Thoracic aorta (tissue), 2 donors: ENCODE data around the gene C2orf76. TPM values are rescaled to one million over a fixed set of nuclear protein-coding genes. Genes with fewer than 3 reads are reported as not detected.

Experiments used
- ATAC-seq: fragments of 150-250 bp; one replicate; pipeline ENCODE4 v1.8.0; 2017; ENCODE audit warnings: low read depth; ENCODE audit not compliant: insufficient number of reproducible peaks, low FRiP score
- DNase-seq: peaks from one replicate; pipeline ENCODE4 v3.0.0-alpha.2; 2020; ENCODE audit warnings: low spot score
- H3K27ac ChIP-seq, 2 donors: fragments of 200-600 bp; sonication (generic); 1 replicate in 1 of 2; 2 replicates in 1 of 2; pipeline ENCODE4 v1.5.1; 2016; ENCODE audit warnings: mild to moderate bottlenecking in 2 of 2, moderate library complexity in 2 of 2
- H3K27me3 ChIP-seq: fragments of 200-600 bp; sonication (generic); replicated peaks from 2 replicates; pipeline ENCODE4 v1.6.0; 2016; ENCODE audit warnings: mild to moderate bottlenecking; ENCODE audit not compliant: insufficient read depth
- H3K36me3 ChIP-seq: fragments of 200-600 bp; sonication (generic); one replicate; pipeline ENCODE4 v1.5.1; 2016
- H3K4me1 ChIP-seq, 2 donors: fragments of 200-600 bp; sonication (generic); 1 replicate in 1 of 2; 2 replicates in 1 of 2; pipeline versions ENCODE4 v1.5.1 to v1.6.0; 2016; ENCODE audit warnings: low read depth in 2 of 2, mild to moderate bottlenecking in 1 of 2; ENCODE audit not compliant: control insufficient read depth in 1 of 2
- H3K4me3 ChIP-seq: fragments of 200-600 bp; sonication (generic); 2 replicates; pipeline ENCODE4 v1.5.1; 2016; ENCODE audit warnings: mild to moderate bottlenecking
- H3K9me3 ChIP-seq: fragments of 200-600 bp; sonication (generic); 2 replicates; pipeline ENCODE4 v1.5.1; 2016
- total RNA-seq, 2 donors: library from RNA; depleted of rRNA; stranded (reverse); fragments of >200 nt; gene quantifications; one replicate each; pipeline versions ENCODE4 v1.1.0 to v1.2.3, GENCODE V29; 2016
- TF ChIP-seq, protein P1 (sequence below): fragments of 200-600 bp; sonication (generic); IDR thresholded peaks from one replicate; pipeline ENCODE4 v1.5.1; 2019; ENCODE audit warnings: antibody characterized with exemption

Gene C2orf76
- total RNA-seq = 1 to 10 TPM; 2.2 to 6.5 TPM

DNA sequence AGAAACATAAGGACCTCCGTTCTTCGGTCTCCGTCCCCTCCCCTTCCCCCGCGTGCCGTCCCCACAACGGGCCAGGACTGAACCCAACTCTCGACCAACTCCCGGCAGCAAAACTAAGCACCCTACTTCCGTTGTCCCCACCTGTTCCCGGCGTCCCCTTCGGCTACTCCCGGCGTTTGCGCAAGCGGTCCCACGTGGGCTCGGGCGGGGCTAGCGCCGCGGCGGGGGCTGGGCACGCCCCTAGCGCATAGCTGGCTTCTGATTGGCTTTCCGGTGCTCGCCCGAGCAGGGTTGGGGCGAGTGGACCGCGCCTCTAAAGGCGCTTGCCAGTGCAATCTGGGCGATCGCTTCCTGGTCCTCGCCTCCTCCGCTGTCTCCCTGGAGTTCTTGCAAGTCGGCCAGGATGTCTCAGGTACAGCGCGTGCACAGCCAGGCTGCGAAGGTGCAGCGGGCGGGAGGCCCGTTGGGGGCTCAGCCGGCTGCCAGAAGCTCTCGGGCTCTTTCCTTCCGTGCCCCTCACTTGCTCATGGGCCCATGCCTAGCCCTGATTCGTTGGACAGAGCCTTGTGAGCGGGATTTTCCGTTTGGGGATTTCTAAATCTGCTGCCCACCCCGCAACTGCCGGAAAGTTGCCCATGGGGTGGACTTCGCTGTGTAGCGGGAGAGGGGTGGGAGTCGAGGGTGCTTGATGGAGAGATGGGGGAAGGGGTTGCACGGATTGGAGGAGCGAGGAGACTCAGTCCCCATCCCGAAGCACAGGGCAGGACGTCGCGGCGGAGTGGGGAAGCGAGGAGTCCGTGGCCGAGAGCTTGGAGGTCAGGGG is at the start of gene C2orf76, which contains the start of gene DBI:
C2orf76 (minus strand) TSS at position 186 of the 823 bp plus-strand sequence. CDS start 26,875 bp downstream, outside the sequence.
DBI (plus strand) TSS at position 329 of the 823 bp plus-strand sequence; CDS start at position 404, 75 bp downstream.
- peak within 1 kb of the TSS; percentile 90 for H3K4me3 ChIP-seq
- H3K27ac ChIP-seq = peak within 1 kb of the TSS; percentile 71 to 87
- TF ChIP-seq, protein P1, sequence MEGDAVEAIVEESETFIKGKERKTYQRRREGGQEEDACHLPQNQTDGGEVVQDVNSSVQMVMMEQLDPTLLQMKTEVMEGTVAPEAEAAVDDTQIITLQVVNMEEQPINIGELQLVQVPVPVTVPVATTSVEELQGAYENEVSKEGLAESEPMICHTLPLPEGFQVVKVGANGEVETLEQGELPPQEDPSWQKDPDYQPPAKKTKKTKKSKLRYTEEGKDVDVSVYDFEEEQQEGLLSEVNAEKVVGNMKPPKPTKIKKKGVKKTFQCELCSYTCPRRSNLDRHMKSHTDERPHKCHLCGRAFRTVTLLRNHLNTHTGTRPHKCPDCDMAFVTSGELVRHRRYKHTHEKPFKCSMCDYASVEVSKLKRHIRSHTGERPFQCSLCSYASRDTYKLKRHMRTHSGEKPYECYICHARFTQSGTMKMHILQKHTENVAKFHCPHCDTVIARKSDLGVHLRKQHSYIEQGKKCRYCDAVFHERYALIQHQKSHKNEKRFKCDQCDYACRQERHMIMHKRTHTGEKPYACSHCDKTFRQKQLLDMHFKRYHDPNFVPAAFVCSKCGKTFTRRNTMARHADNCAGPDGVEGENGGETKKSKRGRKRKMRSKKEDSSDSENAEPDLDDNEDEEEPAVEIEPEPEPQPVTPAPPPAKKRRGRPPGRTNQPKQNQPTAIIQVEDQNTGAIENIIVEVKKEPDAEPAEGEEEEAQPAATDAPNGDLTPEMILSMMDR = no peak
- H3K4me1 ChIP-seq = peaks cover 21 to 22% of the 10 kb centered on the region in 2 donors
- no peaks in the 10 kb centered on the region for H3K27me3 ChIP-seq
- H3K9me3 ChIP-seq = no peaks in the 10 kb centered on the region
- DNase-seq = peak; percentile 68
- H3K36me3 ChIP-seq = peaks cover 29% of the 10 kb centered on the region
- ATAC-seq = peak; percentile 99

DNA sequence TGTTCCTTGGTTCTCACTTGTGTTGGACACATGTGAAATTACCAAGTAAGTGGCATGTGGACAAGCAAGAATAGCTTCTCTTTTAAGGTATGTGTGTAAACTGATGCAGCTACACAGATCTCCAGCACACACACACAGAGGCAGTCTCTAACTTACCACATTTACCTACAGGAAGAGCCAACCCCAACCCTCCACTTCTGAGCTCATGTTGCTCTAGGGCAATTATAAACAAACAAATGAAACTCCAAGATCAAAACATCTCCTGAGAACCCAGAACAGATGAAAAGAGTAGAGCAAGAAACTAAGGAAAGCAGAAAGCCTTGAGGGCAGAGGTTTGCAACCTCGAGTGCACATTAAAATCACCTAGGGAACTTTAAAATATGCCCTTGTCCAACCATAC is 49.0 kb upstream of the C2orf76 start:
- DNase-seq (no peak), ATAC-seq (no peak)
- Histone ChIP-seq H3K4me1 (no peaks in the 10 kb centered on the region), H3K27ac (no peak overlapping the region), H3K9me3 (no peaks in the 10 kb centered on the region), H3K27me3 (no peaks in the 10 kb centered on the region), H3K36me3 (no peaks in the 10 kb centered on the region), H3K4me3 (no peak overlapping the region)
- TF ChIP-seq, protein P1 = no peak

DNA sequence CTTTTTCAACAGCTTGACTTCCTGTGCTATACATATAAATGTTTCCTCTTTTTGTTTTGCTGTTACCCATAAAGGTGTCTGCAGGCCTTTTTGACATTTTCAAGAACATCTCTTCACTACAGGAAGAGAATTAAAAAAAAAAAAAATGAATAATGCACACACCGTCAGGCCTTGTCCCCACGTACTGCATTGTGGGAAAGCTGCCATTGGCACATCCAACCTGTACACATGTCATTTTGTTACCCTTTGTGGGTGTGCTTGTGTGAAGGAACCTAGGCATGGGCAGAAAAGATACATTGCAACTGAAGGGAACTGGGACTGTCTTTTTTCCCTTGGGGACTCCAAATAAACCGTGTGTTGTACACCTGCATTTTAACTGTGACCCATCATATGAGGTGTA is 48.3 kb upstream of the C2orf76 start:
- no peak for ATAC-seq
- DNase-seq = no peak
- no peaks in the 10 kb centered on the region for H3K4me1 ChIP-seq
- no peaks in the 10 kb centered on the region for H3K36me3 ChIP-seq
- TF ChIP-seq, protein P1 = no peak
- no peak overlapping the region for H3K27ac ChIP-seq
- no peaks in the 10 kb centered on the region for H3K9me3 ChIP-seq
- H3K27me3 ChIP-seq = no peaks in the 10 kb centered on the region
- no peak overlapping the region for H3K4me3 ChIP-seq

DNA sequence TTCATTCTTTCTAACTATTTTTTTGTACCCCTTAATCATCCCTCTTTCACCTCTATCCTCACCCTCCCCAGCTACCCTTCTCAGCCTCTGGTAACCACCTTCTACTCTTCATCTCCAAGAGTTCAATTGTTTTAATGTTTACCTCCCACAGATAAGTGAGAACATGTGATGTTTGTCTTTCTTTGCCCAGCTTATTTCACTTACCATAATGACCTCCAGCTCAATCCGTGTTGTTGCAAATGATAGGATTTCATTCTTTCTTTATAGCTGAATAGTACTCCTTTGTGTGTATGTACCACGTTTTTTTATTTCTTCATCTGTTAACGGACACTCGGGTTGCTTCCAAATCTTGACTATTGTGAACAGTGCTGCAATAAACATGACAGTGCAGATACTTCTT is 42.9 kb upstream of the C2orf76 start:
- H3K36me3 ChIP-seq = no peaks in the 10 kb centered on the region
- DNase-seq = no peak
- TF ChIP-seq, protein P1 = no peak
- no peaks in the 10 kb centered on the region for H3K27me3 ChIP-seq
- no peak overlapping the region for H3K27ac ChIP-seq
- ATAC-seq = no peak
- H3K9me3 ChIP-seq = no peaks in the 10 kb centered on the region
- no peak overlapping the region for H3K4me3 ChIP-seq
- no peaks in the 10 kb centered on the region for H3K4me1 ChIP-seq

DNA sequence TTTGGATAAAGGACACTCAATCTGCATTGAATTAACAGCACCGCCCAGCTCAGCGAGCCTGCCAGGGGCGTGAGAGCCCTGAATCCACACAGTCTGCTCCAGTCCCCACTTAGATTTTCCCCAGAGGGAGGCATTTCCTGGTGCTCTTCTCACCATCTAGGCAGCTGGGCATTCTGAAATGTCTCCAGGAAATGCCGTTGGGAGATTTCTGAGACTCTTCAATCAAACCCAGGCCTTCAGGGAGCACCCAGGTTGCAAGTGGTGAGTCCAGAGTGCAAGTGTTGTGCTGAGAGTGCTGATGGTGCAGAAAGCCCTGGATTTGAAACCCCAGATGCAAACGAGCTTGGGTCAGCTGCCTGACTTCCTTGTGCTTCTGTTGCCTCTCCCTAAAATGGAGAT is 41.6 kb upstream of the C2orf76 start:
- no peaks in the 10 kb centered on the region for H3K36me3 ChIP-seq
- ATAC-seq (no peak), DNase-seq (no peak)
- no peak overlapping the region for H3K4me3 ChIP-seq
- no peaks in the 10 kb centered on the region for H3K4me1 ChIP-seq
- TF ChIP-seq, protein P1 = no peak
- H3K9me3 ChIP-seq = no peaks in the 10 kb centered on the region
- H3K27ac ChIP-seq = no peak overlapping the region
- H3K27me3 ChIP-seq = no peaks in the 10 kb centered on the region
